GM12801 (cell line): ENCODE data around the gene ROR1.

Experiments
- TF ChIP-seq, protein P1 (sequence below): IDR thresholded peaks from one replicate; pipeline ENCODE4 v1.5.1; 2011; ENCODE audit warnings: control low read depth; ENCODE audit not compliant: insufficient read length; ENCODE audit errors: extremely low read depth

Gene ROR1

DNA sequence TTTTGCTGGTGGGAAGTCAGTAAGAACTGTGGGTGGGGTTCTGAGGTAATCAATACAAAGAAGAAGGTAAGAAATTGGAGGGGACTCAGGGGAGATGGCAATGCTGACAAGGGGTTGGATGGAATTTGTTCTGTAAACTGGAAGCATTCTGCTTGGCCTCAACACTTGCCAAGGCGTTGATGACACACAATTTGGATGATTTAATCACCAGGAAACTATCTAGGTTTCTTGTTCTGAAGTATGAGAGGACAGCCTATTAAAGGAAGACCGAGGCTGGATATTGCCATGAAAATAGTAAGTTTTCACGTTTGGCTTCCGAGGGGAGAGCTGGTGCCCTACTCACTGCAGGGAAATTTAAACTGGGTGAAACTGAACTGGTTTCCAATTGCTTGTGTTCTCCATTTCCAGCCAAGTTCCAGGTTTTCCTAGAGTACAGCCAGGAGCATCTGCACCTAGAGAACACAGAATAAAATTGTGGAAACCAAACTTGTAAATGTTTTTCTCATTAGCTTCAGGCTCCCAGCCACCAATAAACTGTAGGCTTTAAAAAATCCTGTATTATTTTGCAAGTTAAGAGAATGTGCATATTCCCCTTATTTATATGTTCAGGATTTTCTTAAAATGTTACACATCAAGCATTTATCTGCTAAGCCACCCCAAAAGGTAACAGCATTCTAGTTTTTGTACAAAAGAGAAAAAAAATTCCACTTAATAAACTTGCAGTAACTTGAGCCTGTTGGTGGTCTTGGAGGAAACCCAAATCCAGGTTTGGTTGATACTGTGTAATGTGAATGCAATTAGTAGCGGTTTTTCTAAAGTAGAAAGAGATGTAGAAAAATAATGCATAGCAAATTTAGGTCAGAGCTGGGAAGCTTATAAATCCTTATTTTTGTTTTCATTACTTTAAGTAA lies 53.8 kb downstream of the ROR1 start:
- TF ChIP-seq, protein P1, sequence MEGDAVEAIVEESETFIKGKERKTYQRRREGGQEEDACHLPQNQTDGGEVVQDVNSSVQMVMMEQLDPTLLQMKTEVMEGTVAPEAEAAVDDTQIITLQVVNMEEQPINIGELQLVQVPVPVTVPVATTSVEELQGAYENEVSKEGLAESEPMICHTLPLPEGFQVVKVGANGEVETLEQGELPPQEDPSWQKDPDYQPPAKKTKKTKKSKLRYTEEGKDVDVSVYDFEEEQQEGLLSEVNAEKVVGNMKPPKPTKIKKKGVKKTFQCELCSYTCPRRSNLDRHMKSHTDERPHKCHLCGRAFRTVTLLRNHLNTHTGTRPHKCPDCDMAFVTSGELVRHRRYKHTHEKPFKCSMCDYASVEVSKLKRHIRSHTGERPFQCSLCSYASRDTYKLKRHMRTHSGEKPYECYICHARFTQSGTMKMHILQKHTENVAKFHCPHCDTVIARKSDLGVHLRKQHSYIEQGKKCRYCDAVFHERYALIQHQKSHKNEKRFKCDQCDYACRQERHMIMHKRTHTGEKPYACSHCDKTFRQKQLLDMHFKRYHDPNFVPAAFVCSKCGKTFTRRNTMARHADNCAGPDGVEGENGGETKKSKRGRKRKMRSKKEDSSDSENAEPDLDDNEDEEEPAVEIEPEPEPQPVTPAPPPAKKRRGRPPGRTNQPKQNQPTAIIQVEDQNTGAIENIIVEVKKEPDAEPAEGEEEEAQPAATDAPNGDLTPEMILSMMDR, result no peak

DNA sequence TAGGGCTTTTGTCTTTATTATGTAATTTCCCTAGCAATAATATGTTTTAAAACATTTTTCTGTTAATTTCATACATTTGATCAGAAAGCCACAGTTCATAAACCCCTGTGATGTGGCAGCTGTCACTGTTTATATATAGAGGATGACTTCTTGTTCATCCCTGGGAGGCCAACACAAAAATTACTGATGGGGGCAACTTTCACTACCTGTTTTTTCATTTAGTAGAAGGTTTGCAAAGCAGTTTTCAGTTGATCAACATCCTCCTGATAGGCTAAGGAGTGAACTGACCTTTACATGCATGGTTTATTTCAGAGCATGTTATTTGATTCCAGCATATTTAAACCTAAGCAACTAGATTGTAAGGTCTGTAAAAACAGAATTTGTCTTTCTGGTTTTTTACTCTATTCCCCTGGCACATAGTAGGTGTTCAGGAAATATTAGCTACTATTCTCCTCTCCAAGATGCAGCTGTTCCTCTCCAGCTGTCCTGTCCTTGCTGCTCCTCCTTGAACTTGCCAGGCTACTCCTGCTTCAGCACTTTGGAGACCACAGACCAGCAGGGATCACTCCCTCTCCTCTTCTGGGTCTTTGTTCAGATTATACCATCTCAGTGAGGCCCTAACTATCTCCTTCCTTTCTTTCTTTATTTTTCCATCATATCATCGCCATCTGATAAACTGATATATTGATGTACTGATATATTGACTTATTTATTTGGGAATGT lies 54.7 kb downstream of the ROR1 start:
- TF ChIP-seq, protein P1, result no peak

DNA sequence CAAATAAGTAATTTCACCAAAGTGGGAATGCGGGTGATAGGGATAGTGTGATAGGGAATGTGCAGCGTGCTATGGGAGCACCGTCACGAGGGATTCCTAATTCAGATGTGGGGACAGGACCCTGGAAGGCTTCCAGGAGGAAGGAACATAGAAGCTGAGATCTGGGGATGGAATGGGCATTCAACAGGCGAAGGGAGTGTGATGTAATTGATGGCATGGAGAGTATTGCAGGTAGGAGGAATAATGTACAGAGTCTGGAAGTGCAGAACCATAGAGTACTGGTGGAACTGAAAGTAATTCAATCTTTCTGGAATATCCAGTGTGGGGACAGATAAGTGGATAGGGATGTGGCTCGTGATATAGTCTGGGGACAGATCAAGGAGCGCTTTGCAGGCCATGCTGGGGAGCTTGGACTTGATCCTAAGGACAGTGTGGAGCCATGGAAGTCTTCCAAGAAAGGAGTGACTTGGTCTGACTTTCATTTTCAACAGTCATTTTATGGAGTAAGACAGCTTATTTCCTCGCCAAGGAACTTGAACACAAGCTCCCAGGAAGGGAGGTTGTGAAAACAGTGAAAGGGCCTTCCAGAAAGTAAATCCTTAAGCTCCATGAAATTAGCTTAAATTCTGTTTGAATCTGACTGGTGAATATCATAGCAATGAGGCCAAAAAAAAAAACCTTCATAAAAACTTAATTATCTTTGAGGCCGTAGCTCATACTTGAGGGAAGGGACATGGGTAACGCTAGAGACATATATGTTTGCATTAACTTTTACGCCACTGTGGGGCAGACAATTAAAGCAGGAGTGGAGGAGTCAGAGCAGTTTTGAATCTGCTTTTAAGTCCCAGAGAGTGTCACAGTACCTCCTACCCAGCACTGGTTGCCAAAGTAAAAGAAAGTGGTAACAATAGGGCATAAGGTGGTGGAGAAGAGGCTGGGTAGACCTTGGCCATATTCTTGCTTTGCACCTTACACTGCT lies 55.8 kb downstream of the ROR1 start:
- TF ChIP-seq, protein P1, result no peak

DNA sequence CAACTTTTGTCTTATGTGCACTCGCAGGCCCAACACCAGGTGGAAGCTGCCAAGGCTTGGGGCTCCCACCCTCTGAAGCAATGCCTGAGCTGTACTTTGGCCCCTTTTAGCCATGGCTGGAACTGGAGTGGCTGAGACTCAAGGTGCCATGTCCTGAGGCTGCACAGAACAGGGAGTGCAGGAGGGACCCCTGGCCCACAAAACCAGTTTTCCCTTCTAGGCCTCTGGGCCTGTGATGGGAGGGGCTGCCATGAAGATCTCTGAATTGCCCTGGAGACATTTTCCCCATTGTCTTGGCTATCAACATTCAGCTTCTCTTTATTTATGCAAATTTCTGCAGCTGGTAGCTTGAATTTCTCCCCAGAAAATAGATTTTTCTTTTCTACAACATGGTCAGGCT lies 57.6 kb downstream of the ROR1 start:
- TF ChIP-seq, protein P1, result no peak

DNA sequence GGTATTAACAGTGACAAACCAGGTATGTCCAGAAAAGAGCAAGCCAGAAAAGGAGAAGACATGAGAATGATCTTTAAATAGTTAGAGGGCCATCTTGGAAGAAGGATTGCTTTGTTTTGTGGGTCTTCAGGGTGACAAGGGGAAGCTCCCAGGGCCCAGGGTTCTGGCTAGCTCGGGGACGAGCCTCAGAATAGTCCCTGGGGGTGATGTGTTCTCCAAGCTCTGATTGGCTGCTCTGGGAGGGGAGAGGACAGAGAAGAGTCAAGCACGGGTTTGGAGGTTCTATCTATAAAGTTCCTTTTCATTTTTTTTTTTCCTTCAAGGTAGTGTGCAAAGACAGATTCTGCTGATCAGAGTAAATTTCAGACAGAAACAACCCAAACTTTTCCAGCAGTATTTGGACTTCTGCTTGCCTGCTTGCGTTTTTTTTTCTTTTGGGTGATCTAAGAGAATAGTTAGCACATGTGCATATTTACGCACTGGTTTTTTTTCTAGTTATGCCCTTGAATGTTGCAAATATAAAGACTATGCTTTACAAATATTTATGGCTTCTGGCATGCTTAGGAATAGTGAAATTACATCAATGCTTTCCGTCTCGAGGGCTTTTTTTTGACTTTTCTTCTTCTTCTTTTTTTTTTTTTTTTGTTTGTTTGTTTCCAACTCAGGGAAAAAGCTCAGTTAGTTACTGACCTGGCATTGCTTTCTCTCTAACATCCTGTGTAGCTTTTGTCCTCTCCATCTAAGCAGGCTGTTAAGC lies 59.7 kb downstream of the ROR1 start:
- TF ChIP-seq, protein P1, result no peak

DNA sequence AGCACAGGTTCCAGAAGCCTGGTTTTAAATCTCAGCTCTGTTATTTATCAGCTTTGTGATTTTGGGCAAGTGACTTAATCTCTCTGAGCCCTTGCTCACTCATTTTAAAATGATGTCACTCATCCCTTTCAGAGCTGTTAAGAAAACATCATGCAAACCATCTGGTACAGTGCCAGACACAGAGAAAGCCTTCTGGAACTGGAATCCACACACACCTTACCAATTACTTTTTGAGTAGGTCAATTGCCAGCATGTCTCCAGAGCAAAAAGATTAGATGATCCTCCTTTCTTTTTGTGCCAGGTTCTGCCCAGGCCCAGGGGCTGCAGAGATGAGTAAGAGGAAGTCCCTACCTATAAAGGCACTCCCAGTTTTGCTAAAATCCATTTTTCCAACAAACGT lies 61.3 kb downstream of the ROR1 start:
- TF ChIP-seq, protein P1, result no peak
